Fibroblast of lung (primary cell): ENCODE data around the gene DCAF6. TPM values are rescaled to one million over a fixed set of nuclear protein-coding genes. Genes with fewer than 3 reads are reported as not detected.

ENCODE experiments used
- DNase-seq, 2 donors: peaks; one replicate each; pipeline versions ENCODE4 v3.0.0 to v3.0.0-alpha.2; 2010; ENCODE audit warnings: low read depth in 2 of 2
- H2AFZ ChIP-seq: 2 replicates; pipeline ENCODE4 v1.5.1; 2012; ENCODE audit warnings: low read length, control low read depth, inconsistent platforms
- H3K27ac ChIP-seq: 2 replicates; pipeline ENCODE4 v1.5.1; 2011; ENCODE audit warnings: low read length, control low read depth; ENCODE audit not compliant: insufficient read depth
- H3K27me3 ChIP-seq: 2 replicates; pipeline ENCODE4 v1.5.1; 2011; ENCODE audit warnings: mild to moderate bottlenecking, low read length; ENCODE audit not compliant: control insufficient read depth, insufficient read depth
- H3K36me3 ChIP-seq: 2 replicates; pipeline ENCODE4 v1.5.1; 2011; ENCODE audit warnings: low read length; ENCODE audit not compliant: control insufficient read depth, insufficient read depth
- H3K4me1 ChIP-seq: 2 replicates; pipeline ENCODE4 v1.5.1; 2011; ENCODE audit warnings: low read length; ENCODE audit not compliant: control insufficient read depth, insufficient read depth; ENCODE audit errors: extremely low read depth
- H3K4me2 ChIP-seq: 2 replicates; pipeline ENCODE4 v1.5.1; 2011; ENCODE audit warnings: low read length, control low read depth; ENCODE audit not compliant: insufficient read depth; ENCODE audit errors: extremely low read depth
- H3K4me3 ChIP-seq, 4 experiments: fragments of 200-600 bp in 1 of 4; sonication (generic) in 1 of 4; replicated peaks in 1 of 4; 2 replicates each; pipeline ENCODE4 v1.5.1; 2011 to 2016; ENCODE audit warnings: low read length in 4 of 4, low read depth in 3 of 4, mild to moderate bottlenecking in 3 of 4, control low read depth in 2 of 4, inconsistent platforms in 1 of 4, mixed read lengths in 1 of 4; ENCODE audit not compliant: insufficient read depth in 1 of 4; ENCODE audit errors: control extremely low read depth in 1 of 4
- H3K79me2 ChIP-seq: 2 replicates; pipeline ENCODE4 v1.5.1; 2012; ENCODE audit warnings: mild to moderate bottlenecking, low read length, inconsistent platforms; ENCODE audit not compliant: control insufficient read depth, insufficient read depth
- H3K9ac ChIP-seq: 2 replicates; pipeline ENCODE4 v1.5.1; 2011; ENCODE audit warnings: mild to moderate bottlenecking, low read length, control low read depth; ENCODE audit not compliant: insufficient read depth
- H3K9me3 ChIP-seq: 2 replicates; pipeline ENCODE4 v1.5.1; 2012; ENCODE audit warnings: low read depth, low read length; ENCODE audit not compliant: control insufficient read depth, insufficient read depth
- H4K20me1 ChIP-seq: 2 replicates; pipeline ENCODE4 v1.5.1; 2011; ENCODE audit warnings: low read length; ENCODE audit not compliant: control insufficient read depth, insufficient read depth; ENCODE audit errors: extremely low read depth
- EZH2 ChIP-seq: IDR thresholded peaks from 2 replicates; pipeline ENCODE4 v1.5.1; 2012; ENCODE audit warnings: low read length, control low read depth, mild to moderate bottlenecking; ENCODE audit errors: missing control alignments
- polyA plus RNA-seq, 2 donors: library from polyadenylated mRNA; depleted of rRNA in 1 of 2; stranded (reverse) in 1 of 2; unstranded in 1 of 2; fragments of >200 nt; gene quantifications; 2 replicates each; pipeline ENCODE4 v1.2.1, GENCODE V29; 2011 to 2012; ENCODE audit warnings: missing spikeins in 1 of 2
- total RNA-seq: library from RNA; depleted of rRNA; stranded (reverse); fragments of >200 nt; gene quantifications from 2 replicates; pipeline ENCODE4 v1.2.1, GENCODE V29; 2014
- TF ChIP-seq, protein P1 (sequence below), 2 donors: IDR thresholded peaks in 1 of 2; conservative IDR thresholded peaks in 1 of 2; 1 replicate in 1 of 2; 2 replicates in 1 of 2; pipeline ENCODE4 v1.5.1; 2011 to 2012; ENCODE audit warnings: low read length in 2 of 2, control low read depth in 1 of 2, inconsistent platforms in 1 of 2, low read depth in 1 of 2, mild to moderate bottlenecking in 1 of 2

Gene DCAF6
- total and polyA plus RNA-seq, 2 donors (not counting 1 experiment from before 2014, with no cell fraction given), result 64.4 to 143 TPM

DNA sequence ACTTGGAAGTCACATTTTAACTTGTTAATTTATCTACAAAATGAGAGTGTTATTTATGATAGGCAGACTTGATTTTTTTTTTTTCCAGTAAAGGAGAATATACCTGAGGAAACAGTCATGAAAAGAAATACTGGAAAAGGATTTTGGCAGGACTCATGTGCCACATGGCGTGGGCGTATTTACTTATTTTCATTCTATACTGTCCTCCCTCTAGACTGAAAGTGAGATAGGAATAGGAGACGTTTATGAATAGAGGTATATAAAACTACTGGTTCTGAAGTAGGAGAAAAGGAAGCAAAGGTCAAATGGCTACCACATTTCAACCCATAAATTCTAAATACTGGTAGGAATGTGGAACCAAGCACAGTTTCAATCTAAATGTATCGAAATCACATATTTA lies 95.1 kb downstream of the DCAF6 start:
- no peak for DNase-seq
- H3K27ac ChIP-seq, result no peak overlapping the region
- H3K9me3 ChIP-seq, result no peaks in the 10 kb centered on the region
- no peaks in the 10 kb centered on the region for H3K36me3 ChIP-seq
- no peaks in the 10 kb centered on the region for H3K4me1 ChIP-seq
- no peak overlapping the region for H3K9ac ChIP-seq
- no peak overlapping the region for H2AFZ ChIP-seq
- no peaks in the 10 kb centered on the region for H4K20me1 ChIP-seq
- no peak for TF ChIP-seq EZH2
- TF ChIP-seq, protein P1, sequence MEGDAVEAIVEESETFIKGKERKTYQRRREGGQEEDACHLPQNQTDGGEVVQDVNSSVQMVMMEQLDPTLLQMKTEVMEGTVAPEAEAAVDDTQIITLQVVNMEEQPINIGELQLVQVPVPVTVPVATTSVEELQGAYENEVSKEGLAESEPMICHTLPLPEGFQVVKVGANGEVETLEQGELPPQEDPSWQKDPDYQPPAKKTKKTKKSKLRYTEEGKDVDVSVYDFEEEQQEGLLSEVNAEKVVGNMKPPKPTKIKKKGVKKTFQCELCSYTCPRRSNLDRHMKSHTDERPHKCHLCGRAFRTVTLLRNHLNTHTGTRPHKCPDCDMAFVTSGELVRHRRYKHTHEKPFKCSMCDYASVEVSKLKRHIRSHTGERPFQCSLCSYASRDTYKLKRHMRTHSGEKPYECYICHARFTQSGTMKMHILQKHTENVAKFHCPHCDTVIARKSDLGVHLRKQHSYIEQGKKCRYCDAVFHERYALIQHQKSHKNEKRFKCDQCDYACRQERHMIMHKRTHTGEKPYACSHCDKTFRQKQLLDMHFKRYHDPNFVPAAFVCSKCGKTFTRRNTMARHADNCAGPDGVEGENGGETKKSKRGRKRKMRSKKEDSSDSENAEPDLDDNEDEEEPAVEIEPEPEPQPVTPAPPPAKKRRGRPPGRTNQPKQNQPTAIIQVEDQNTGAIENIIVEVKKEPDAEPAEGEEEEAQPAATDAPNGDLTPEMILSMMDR (conservative IDR thresholded peaks at IDR 0.05 in 1 of 2, IDR thresholded peaks at IDR 0.05 in 1 of 2; ENCODE audit: low read depth in 1 of 2, low read length in 2 of 2), result no peak
- H3K4me2 ChIP-seq, result no peak overlapping the region
- no peaks in the 10 kb centered on the region for H3K27me3 ChIP-seq
- H3K4me3 ChIP-seq, result no peak overlapping the region
- no peaks in the 10 kb centered on the region for H3K79me2 ChIP-seq

DNA sequence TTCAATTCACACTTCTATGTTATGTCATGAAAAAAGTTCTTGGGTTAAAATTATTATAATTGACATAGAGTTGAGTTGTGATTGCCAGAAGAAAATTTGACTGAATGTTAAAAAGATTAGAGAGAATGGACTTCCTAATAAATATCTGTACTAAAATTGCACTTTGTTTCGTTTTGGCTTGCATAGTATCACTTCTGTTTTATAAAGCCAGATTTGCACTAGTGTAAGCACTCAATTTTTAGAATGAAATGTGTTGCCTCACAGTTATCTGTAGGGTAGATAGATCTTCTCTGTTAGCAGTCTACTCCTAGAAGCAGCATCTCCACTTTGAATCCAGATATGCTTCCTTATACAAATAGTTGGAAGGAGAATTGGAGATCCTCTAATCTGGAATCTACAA lies 95.5 kb downstream of the DCAF6 start:
- H3K4me2 ChIP-seq, result no peak overlapping the region
- no peaks in the 10 kb centered on the region for H3K27me3 ChIP-seq
- H3K36me3 ChIP-seq, result no peaks in the 10 kb centered on the region
- H2AFZ ChIP-seq, result no peak overlapping the region
- H3K9me3 ChIP-seq, result no peaks in the 10 kb centered on the region
- H4K20me1 ChIP-seq, result no peaks in the 10 kb centered on the region
- H3K4me1 ChIP-seq, result no peaks in the 10 kb centered on the region
- TF ChIP-seq EZH2, result no peak
- TF ChIP-seq, protein P1 (conservative IDR thresholded peaks at IDR 0.05 in 1 of 2, IDR thresholded peaks at IDR 0.05 in 1 of 2; ENCODE audit: low read depth in 1 of 2, low read length in 2 of 2), result no peak
- DNase-seq, result no peak
- H3K9ac ChIP-seq, result no peak overlapping the region
- no peaks in the 10 kb centered on the region for H3K79me2 ChIP-seq
- H3K27ac ChIP-seq, result no peak overlapping the region
- H3K4me3 ChIP-seq, result no peak overlapping the region

DNA sequence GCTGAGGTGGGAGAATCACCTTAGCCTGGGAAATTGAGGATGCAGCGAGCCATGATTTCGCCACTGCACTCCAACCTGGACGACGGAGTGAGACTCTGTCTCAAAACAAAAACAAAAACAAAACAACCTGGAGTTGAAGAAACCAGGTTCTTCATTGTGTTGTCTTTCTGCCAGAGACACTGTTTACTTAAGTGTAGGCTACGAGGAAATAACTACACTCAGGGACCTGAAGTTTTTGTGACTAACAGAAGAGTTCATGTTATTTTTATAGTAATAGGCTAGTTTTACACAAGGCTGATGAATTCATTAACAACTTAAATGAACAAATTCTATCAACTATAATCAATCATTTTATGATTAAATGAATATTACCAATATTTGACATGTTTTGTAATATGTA lies 98.9 kb downstream of the DCAF6 start:
- H3K4me3 ChIP-seq, result no peak overlapping the region
- DNase-seq, result no peak
- TF ChIP-seq, protein P1 (conservative IDR thresholded peaks at IDR 0.05 in 1 of 2, IDR thresholded peaks at IDR 0.05 in 1 of 2; ENCODE audit: low read depth in 1 of 2, low read length in 2 of 2), result no peak
- TF ChIP-seq EZH2, result no peak
- no peak overlapping the region for H3K9ac ChIP-seq
- no peaks in the 10 kb centered on the region for H4K20me1 ChIP-seq
- no peak overlapping the region for H3K4me2 ChIP-seq
- H3K79me2 ChIP-seq, result no peaks in the 10 kb centered on the region
- no peaks in the 10 kb centered on the region for H3K4me1 ChIP-seq
- no peaks in the 10 kb centered on the region for H3K27me3 ChIP-seq
- H3K9me3 ChIP-seq, result no peaks in the 10 kb centered on the region
- no peak overlapping the region for H2AFZ ChIP-seq
- H3K36me3 ChIP-seq, result no peaks in the 10 kb centered on the region
- H3K27ac ChIP-seq, result no peak overlapping the region
